Stimulated activated CD8-positive, alpha-beta memory T cell treated with anti-CD3 and anti-CD28 coated beads, Interleukin-12 subunit alpha, Interleukin-12 subunit beta, amount 100 ng/mL, for 4 hours (primary cell): Measurements from ENCODE around the gene TMEM132C.

Experiments
- DNase-seq: peaks from one replicate; pipeline ENCODE4 v3.0.0-alpha.2; 2020; ENCODE audit warnings: low read depth

The TMEM132C gene

DNA sequence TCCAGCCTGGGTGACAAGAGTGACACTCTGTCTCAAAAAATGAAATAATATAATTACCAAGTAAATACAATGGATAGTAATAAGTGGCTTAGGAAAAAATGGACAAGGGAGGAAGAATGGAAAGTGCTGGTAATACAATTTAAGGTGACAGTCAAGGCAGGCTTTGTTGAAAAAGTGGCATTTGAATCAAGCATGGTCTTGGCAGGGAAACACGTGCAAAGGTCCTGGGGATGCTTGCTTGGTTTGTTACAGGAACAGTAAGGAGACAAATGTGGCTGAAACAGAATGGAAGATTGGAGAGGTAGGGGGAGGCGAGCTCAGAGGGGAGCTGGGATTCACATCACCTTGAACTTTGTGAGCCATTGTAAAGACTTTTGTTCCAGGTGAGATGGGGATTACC is 153.2 kb downstream of the TMEM132C start:
- no peak for DNase-seq

GRCh38 chr12:128421375-128421774 is 154.4 kb downstream of the TMEM132C start:
- DNase-seq: no peak

DNA sequence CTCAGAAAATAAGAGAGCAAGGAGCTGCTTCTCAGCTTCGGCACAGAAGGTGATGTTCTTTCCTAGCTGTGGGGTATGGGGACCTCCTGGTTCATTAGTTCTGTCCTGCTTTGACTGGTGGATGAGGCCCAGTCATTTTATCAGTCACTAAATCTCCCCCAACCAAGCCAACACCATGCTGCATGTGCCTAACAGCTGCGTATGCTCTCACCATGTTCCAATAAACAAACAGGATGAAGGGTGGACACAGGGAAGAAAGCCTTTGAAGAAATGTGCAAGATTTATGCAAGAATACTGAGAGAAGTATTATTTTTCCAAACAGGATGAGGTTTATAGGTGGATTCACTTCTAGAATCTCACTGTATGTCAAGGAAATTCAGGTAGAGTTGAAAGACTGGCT is 156.2 kb downstream of the TMEM132C start:
- DNase-seq: no peak

- no peak for DNase-seq
Observed at GRCh38 chr12:128424931-128425431, 158.0 kb downstream of the TMEM132C start.

- DNase-seq: no peak
Observed at GRCh38 chr12:128425666-128426331, 158.8 kb downstream of the TMEM132C start.

GRCh38 chr12:128426511-128426910 is 159.5 kb downstream of the TMEM132C start:
- DNase-seq: no peak

- no peak for DNase-seq
Observed at GRCh38 chr12:128439796-128440195, 172.8 kb downstream of the TMEM132C start.

GRCh38 chr12:128442096-128442495 is 175.1 kb downstream of the TMEM132C start:
- no peak for DNase-seq

GRCh38 chr12:128444598-128444997 is 177.6 kb downstream of the TMEM132C start:
- no peak for DNase-seq

DNA sequence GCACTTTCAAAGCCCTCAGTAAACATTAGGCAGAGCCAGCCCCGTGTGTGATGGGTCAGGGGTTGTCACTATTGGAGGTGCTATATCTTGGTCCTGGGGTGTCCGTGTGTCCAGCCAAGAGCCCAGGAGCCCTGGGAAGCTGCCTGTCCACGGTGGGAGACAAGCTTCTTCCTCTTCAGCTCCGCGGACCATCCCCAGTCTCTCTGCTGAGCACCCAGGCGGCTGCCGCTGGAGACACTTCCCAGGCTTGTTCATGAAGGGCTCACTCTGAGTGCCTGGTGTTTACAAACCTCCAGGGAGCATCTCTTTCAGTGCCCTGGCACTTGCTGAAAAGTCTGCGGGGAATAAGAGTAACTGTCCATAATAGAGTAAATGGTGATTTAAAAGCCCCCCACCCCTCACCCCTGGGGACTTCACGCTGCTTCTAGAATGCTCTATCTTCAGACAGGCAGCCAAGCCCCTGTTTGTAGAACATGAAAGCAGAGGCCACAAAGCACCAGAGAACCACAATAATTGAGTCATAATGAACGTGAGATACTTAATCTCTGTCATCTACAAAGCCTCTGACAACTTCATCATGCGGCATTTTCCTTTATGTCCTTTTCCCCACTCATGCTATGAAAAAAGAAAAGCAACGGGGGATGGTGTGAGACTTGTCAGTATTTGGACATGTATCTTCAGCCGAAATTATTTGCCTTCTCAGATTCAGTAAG is 178.6 kb downstream of the TMEM132C start:
- DNase-seq: no peak

DNA sequence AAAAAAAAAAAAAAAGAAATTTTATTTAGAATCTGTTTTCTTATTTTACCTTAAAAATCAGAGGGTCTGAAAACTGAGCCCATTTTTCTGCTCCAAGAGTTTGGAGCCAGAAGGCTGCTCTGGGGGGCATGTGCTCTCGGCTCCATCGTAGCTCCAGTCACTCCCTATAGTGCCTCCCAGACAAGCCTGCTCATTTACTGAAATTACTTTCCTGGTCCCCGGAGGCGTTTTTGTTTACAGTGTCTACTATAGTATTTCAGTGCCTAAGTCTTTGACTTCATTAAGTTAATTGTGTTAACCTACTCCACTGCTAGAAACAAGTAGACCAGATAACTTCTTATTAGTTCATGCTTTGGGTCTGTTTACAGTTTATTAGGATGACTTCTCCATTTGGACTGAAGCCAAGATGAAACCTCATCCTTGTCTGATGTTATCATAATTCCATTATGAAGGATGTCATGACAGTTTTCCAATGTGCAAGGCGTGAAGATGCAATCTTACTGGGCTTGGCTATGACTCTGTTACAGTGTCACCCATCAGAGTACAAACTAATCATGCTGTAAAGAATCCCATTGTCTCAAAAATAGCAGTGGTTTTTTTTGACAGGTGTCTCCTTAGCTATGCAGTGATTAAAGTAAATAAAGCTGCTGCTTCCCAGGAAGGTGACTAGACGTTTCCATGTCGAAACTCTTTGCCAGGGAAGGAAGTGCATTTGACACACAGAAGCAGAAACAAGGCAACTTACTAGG is 182.3 kb downstream of the TMEM132C start:
- DNase-seq: no peak

DNA sequence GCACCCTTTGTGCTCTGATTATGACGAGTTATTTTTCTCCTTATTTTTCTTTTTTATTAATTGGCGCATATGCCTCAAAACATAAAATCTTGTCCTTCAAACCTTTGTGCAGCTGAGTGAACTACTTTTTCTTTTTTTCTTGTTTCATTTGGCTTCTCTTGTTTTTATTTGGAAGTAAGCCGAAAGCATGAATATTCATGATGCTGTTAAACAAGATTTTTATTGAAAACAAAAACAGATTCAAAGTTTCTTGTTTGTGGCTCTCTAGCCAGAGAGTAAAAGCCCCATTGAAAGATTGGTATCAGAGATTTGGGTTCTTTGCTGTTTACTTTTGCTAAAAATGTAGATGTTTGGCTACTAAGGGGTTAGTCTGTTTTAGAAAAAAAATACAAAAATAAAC is 183.8 kb downstream of the TMEM132C start:
- no peak for DNase-seq

- DNase-seq: no peak
Observed at GRCh38 chr12:128455851-128456250, 188.9 kb downstream of the TMEM132C start.

DNA sequence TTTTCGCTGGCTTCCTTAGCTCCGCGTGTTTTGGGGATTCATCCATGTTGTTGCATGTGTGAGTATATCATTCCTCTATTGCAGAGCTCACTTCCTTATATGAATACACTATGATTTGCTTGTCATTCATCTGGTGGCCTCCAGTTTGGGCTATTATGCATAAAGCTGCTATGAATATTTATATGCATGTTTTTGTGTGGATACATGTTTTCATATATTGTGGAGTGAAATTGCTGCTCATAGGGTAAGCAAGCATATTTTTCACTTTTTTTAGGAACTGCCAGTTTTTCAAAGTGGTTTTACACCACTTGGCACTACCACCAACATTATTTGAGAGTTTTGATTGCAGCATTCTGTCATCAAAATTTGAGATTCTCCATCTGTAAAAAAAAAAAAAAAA is 190.0 kb downstream of the TMEM132C start:
- DNase-seq: no peak

- no peak for DNase-seq
Observed at GRCh38 chr12:128458301-128458974, 191.5 kb downstream of the TMEM132C start.

DNA sequence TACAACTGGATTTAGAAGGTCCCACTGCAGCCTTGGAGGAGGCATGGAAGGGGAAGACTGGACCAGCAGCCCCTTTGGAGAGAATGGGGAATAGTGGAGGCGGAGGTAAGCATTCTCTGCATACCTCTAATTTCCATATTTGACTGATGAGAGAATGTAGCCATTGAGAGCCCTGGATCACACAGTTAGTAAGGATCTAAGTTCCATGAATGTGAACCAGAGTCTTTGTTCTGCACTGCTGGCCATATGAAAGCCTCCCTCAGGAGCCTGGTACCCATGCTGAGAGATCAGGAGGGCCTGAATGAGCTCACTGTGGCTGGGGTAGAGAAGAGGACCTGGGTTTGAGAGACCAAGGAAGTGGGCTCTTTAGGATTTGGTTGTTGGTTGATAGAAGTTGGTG is 192.1 kb downstream of the TMEM132C start:
- no peak for DNase-seq

DNA sequence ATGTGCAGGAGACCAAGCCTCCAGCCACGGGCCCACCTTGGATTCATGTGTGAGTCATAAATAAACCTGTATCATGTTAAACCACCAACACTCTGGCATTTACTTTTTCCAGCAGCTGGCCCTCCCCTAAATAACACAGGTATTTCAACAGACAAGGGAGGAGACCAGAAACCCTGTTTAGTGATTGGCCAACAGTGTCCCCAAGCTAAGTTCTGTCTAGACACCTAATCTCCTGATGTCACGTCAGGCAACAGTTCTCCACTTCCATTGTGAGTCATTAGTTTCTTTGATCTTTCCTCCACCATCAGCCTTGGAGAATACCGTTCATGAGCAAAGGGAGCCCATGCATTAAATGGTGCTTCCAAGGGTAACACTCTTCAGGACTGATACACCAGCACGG is 196.9 kb downstream of the TMEM132C start:
- no peak for DNase-seq

DNA sequence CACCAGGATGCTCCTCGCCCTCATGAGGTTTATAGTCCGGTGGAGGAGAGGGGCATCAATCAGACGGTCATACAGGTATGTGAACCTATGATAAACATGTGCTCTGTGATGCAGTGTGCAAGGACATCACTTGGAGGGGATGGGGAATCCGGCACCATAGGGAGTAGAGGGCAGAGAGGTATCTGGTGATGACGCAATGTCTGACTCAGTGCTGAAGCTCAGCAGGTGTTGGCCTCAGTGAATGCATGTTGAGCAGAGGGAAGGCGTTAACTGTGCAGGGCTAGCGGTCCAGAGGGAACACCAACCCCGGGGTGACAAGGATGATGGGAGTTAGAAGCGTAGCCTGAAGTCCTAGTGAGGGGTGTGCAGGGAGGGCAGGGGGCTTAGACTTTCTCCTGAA is 200.9 kb downstream of the TMEM132C start:
- DNase-seq: no peak

DNA sequence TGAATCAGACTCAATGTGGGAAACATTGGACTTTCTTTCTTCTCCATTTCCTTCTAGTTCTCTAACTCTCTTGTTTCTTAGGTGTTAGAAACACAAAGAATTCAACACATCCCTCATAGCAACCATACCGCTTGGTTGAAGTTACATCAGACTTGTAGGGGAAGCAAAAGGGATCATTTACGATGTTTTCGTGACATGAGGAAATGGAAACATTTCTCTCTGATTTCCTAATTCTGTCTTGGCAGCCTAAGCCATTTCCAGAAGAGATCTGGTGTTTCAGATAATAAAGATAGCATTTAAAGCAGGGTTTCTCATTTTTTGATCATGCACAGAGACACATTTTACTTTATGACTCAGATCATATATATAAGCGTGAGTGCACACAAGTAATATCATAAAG is 202.0 kb downstream of the TMEM132C start:
- DNase-seq: no peak

- DNase-seq: no peak
Observed at GRCh38 chr12:128471491-128471890, 204.5 kb downstream of the TMEM132C start.

- DNase-seq: no peak
Observed at GRCh38 chr12:128474916-128475315, 207.9 kb downstream of the TMEM132C start.

DNA sequence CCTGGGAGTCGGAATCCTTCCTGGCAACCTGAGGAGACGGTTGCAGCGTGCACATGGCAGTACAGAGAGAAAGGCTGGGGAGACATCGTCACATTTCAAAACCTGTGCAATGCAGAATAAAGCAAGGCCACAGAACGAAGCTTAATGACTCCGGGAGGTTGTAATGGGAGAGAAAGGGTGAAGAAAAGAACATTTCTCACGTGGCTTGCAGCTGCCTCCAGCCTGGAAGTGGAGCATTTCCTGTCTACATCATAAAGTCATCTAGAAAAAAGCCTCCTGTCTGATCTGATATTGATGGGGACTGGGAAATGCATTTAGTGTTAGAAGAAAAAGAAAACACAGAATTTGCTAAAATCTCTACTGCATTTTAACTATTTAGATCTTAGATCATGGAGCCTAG is 209.3 kb downstream of the TMEM132C start:
- DNase-seq: no peak
